HG03280 (cell line): ENCODE results near the gene DAPK1.
"Not testable (repeated sequence)": the region's sequence is repeated elsewhere in the genome, so short reads cannot be mapped to it uniquely, and the experiment has no call there.

Source experiments
- ATAC-seq: cut with Tn5 transposase; IDR thresholded peaks from one replicate; pipeline ENCODE4 v1.9.1; 2021; ENCODE audit warnings: mild to moderate bottlenecking, moderate library complexity; ENCODE audit not compliant: unreplicated experiment

Gene DAPK1

DNA sequence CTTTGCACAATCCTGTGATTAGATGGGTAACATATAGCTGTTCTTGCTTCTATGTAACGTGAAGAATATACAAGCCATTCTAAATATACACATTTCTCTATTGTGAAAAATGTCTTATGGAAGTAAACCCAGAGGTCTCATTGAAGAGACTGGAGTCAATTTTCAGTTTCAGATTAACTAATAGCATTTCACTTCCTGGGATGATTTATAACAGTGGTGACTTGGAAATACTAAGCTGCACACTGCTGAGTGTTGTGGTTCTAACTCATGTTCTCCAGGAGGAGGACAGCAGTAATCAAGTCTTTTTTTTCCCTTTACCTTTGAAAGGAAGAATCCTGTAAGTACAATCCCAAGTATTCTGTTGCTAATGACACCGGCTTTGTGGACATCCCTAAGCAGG is 231.6 kb downstream of the DAPK1 start:
- no peak for ATAC-seq

DNA sequence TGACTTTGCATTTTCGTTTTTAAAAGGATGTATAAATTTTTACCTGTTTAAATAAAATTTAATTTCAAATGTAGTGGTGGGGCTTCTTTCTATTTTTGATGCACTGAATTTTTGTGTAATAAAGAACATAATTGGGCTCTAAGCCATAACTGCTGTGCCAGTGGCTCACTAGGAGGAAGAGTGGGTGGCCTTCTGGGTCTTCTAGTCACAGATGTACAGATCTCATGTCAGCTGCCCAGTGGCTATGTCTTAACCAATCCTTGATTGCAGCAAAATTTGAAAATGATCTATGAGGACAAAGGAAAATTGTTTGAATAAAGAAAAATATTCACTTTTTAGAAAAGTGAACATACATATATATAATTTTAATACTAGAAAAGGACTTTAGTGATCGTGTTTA is 233.7 kb downstream of the DAPK1 start:
- ATAC-seq: no peak

DNA sequence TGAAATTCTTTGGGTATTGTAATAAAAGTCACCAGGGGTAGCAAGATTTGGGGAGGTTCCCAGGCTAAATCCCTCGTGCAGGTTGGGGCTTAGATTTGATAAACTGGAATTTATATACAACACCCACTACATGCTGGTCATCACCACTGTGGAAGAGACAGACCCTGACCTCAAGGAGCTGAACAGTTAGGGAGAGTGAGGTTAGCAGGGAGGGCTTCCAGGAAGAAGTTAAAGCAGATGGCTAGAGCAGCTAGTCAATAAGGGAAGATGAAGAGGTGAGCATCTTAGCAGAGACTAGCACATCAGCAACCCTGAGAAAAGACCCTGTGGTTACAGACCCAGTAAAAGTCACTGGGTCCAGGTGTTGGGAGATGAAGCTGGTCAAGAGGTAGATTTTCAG is 234.7 kb downstream of the DAPK1 start:
- ATAC-seq: no peak

DNA sequence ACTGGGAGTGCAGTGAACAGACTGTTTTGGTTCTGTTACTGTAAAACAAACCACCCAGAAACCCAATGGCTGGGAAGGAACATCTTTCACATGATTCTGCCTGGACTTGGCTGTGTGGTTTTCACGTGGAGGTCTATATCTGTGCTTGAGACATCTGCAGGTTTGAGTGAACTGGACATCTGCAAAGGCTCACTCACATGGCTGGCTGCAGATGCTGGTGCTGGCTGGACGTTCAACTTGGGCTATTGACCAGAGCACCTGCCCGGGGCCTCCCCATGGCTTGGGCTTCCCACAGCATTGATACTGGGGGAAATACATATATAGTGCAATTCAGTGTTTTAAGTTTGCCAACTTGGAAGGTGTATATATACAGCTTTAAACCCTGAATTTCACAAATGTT is 235.1 kb downstream of the DAPK1 start:
- ATAC-seq: no peak

DNA sequence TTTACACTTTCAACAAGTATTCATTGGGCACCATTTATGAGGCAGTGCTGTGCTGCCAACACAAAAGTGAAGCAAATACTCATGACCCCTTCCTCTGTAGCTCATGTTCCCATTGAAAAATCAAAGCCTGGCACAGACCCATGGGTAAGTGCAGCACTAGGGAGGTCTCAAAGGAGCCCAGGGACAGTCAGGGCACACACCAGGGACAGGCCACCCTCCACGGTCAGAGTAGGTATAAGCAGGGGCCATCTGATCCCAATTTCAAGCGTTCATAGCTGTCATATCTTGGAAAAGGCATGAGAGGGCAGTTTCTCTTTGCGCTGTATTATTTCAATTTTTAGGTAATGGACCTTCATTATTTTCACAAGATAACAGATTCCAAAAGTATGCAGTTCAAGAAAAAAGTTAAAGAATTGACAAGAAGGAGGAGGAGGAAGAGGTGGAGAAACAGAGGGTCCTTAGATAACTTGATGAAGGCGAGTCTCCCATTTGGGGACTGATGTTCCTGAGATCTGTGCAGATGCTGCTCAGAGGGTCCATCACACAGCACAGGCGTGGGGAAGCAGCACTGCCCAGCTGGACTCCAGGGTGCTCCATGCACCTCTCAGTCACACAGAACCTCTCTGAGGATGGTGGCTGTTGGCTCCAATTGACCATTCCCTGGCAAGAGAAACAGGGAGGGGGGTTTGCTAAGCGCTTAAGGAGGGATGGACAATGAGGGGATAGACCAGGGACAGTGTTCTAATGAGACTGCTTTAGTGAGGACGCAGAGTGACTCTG is 235.8 kb downstream of the DAPK1 start:
- ATAC-seq: no peak

DNA sequence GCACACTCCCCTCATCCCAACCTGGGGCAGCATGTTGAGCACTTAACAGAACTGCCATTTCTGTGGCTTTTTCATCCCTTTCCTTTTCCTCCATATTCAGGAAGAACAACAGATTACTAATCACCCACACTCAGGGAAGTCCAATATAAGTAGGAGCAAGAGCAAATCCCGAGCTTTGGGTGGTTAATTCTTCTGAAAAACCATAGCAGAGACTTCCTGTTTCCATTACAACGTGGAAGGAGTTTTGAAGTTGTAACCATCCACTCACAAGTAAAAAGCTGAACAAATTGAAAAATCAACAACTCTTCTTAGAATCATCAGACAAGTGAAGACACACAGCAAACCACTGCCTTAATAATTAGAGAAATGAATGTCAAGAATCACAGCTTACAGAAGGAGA is 236.4 kb downstream of the DAPK1 start:
- ATAC-seq: no peak

DNA sequence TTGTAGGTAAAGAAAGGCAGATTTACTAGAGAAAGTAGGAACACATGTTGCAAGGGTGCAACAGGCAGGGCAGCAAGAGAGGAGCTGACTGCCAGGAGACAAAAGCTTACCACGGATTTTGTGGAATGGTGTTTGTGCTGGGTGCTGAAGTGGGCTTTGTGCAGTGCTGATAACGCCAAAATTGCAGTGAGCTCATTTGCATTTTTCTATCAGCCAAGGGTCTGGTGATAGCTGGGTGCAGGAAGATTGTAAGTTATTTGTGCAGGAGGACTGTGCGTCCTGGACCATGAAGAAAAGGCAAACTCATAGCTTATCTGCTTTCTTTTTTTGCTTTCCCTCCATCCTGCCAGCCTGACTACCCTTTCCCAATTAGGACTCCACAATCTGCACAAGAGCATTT is 241.9 kb downstream of the DAPK1 start:
- ATAC-seq: no peak

DNA sequence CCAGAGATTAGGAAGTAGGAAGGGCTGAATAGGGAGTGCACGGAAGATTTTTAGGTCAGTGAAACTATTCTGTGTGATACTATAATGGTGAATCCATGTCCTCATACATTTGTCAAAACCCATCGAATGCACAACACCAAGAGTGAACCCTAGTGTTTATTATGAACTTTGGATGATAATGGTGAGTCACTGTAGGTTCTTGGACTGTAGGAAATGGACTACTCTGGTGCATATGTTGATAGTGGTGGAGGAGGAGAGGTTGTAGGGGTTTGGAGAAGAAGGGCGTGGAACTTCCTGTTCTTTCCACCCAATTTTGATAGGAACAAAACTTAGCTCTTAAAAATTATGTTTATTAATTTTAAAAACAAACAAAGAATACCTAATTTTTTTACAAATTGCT is 242.5 kb downstream of the DAPK1 start:
- no peak for ATAC-seq

DNA sequence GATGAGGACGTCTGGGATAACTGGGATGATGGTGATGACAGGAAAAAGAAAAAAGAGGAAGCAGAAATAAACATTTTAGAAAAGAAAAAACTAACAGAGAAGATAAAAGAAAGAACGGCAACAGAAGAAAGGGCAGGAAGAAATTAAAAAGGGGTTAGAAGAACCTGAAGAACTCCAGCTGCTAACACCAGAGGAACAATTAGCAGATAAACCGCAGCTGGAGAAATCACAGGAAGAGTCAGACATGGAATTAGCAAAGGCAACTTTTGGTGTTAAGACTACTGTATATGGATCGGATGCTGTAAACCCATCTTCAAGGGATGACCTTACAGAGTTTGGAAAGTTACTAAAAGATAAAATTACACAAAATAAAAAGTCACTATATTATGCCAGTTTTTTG is 243.7 kb downstream of the DAPK1 start:
- ATAC-seq: no peak

DNA sequence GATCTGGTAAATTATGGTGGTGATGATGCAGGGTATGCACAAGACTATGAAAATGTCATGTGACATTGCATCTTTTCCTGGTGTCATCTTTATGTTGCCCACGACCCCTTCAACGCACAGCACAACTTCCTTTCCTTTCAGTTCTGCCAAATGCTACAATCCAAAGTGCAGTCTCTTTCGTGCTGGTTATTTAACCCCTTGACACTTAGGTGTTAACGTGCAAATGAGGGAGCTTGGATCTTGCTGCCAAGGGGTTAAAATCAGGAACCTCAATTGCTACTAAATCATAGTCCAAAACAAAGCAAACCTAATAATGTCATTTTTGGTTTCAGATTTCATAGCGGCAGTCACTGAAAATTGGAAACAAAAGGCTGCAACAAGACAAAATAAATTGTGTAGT is 244.2 kb downstream of the DAPK1 start:
- ATAC-seq: no peak

DNA sequence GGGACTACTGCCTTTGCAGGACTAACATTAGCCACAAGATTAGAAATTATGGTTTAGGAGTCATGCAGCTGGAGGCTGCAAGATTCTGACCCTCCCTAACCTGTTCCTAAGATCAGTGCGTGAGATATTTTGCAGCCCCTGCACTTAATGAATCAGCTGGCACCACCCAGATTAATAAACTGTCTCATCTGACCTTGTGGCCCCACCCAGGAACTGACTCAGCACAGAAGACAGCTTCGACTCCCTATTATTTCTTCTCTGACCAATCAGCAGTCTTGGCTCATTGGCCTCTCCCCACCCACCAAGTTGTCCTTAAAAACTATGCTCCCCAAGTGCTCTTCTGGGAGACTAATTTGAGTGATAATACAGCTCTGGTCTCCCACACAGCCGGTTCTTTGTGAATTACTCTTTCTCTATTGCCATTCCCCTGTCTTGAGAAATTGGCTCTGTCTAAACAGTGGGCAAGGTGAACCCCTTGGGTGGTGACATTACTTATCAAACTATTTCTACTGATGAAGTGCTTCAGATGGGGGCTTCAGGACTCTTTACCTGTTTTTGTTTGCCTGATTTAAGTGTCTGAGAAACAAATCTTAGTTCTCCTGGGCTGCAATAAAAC is 245.3 kb downstream of the DAPK1 start:
- ATAC-seq: no peak

DNA sequence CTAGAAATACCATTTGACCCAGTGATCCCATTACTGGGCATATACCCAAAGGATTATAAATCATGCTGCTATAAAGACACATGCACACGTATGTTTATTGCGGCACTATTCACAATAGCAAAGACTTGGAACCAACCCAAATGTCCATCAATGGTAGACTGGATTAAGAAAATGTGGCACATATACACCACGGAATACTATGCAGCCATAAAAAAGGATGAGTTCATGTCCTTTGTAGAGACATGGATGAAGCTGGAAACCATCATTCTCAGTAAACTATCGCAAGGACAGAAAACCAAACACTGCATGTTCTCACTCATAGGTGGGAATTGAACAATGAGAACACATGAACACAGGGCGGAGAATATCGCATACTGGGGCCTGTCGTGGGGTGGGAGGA is 246.6 kb downstream of the DAPK1 start:
- not testable (repeated sequence) for ATAC-seq

DNA sequence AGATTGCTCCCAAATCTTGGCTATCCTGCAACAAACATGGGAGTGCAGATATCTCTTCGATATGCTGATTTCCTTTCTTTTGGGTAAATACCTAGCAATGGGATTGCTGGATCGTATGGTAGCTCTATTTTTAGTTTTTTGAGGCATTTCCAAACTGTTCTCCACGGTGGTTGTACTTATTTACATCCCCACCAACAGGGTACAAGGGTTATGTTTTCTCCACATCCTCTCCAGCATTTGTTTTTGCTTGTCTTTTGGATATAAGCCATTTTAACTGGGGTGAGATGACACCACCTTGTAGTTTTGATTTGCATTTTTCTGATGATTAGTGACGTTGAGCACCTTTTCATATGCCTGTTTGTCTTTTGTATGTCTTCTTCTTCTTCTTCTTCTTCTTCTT is 248.5 kb downstream of the DAPK1 start:
- no peak for ATAC-seq

DNA sequence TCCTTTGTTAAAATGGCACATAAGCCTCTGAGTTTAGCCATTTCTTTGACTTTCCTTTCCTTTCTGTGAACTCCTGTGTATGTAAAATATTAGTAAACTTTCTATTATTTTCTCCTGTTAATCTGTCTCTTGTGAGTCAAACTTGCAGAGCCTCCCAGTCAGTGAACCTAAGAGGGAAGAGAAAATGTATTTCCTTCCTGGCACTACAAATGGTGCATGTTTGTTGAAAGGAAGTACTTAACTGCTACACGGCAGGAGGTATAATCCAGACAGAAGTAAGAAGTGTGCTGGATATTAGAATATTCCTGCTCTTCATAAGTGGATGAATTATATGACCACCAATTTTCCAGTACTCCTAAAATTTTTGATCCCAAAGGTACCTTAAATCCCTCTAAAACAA is 251.2 kb downstream of the DAPK1 start:
- ATAC-seq: no peak

DNA sequence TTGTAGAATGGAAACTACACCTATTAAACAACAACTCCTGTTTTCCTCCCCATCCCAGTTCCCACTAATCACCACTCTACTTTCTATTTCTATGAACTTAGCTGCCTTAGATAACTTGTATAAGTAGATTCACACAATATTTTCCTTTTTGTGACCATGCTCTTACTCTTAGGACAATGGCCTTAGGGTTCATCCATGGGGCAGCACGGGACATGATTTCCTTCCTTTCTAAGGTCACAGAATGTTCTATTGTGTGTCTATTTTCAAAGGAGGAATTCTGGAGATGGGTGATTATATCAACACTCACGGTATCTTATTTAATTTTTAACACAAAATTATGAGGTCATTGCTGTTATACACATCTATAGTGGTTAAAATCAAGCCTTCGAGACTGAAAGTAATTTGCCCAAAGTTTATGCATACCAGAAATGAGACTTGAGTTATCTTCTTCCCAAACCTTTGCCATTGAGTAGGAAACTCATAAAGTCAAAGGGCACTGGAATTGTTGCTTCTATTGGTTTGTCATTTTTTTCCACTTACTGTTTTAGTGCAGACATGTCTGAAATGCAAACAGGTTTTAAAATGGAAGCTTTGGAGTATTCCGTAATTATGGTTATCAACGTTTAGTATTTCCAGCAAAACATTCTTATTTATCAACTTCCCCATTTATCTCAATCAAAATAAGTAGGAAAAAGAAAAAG is 251.8 kb downstream of the DAPK1 start:
- ATAC-seq: no peak

DNA sequence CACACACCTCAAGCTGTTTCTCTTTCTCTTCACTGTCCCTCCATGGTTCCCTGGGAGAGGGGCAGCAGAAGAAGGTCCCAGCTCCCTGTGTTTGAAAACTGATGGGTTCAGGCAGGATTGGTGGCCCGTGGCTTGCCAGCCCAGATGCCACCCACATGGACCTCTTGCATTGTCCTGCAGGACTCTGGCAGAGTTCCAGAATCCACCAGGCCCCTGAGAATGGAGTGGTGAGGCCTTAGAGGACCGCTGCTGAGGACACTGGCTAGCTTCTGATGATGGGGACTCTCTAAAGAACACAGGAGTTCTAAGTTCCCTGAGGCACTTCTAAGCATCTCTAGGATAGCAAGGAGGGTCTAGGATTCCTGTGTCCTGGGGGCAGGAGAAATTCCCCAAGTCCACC is 253.1 kb downstream of the DAPK1 start:
- no peak for ATAC-seq

DNA sequence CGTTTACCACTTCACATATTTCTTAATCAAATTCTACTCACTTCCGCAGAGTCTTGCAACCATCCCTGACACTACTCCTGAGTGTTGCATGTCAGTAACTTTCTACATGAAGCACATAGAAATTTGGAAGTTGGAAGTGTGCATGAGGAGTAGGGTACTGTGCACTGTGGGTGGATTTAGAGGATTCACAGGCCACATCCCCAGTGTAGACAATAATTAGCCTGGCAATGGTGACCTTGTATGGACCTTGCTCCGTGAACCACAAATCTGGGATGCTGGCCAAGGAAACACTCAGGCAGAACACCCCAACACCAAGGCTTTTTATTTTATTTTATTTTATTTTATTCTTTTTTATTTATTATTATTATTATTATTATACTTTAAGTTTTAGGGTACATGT is 253.8 kb downstream of the DAPK1 start:
- no peak for ATAC-seq

DNA sequence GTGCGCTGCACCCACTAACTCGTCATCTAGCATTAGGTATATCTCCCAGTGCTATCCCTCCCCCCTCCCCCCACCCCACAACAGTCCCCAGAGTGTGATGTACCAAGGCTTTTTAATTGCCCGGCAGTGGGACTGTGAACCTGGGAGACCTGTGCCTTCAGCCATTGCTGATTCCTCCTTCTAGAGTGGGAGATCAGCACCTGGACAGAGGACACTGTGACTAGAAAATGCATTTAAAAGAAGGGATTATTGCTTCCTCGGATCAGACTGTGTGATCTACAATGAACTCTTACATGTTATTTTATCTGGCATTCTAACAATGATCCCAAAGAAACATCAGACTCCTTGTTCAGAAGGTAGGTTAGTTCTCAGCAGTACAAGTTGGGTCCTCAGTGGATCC is 254.2 kb downstream of the DAPK1 start:
- ATAC-seq: no peak

DNA sequence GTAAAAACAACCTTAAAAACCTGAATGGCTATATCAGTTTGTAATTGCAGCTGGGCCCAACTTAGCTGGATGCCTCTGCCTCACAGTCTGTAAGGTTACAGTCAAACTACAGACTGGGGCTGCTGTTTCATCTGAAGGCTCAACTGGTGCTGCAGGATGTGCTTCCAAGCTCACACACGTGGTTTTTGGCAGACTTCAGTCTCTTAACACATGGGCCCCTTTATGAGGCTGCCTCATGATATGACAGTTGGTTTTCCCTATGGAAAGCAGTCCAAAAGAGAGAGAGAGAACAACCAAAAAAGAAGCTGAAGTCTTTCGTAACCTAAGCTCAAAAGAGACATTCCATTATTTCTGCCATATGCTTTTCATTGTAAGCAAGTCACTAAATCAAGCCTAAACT is 255.6 kb downstream of the DAPK1 start:
- ATAC-seq: no peak
